SK-N-DZ (cell line): ENCODE results near the gene CCK. TPM values are rescaled to one million over a fixed set of nuclear protein-coding genes. Genes with fewer than 3 reads are reported as not detected.
"Not testable (repeated sequence)": the region's sequence is repeated elsewhere in the genome, so short reads cannot be mapped to it uniquely, and the experiment has no call there.

Experiments used
- DNase-seq: peaks from one replicate; pipeline ENCODE4 v3.0.0-alpha.2; 2015; ENCODE audit warnings: low spot score
- polyA plus RNA-seq, 2 experiments: library from polyadenylated mRNA; depleted of rRNA; stranded (reverse); fragments of >200 nt; gene quantifications; 2 replicates each; pipeline ENCODE4 v1.2.3, GENCODE V29; 2014

Gene CCK
- not detected in 2 replicates for polyA plus RNA-seq (2014; cell fraction: cytosol; rRNA removed)
- not detected in 2 replicates for polyA plus RNA-seq (2014; cell fraction: nucleus; rRNA removed)

DNA sequence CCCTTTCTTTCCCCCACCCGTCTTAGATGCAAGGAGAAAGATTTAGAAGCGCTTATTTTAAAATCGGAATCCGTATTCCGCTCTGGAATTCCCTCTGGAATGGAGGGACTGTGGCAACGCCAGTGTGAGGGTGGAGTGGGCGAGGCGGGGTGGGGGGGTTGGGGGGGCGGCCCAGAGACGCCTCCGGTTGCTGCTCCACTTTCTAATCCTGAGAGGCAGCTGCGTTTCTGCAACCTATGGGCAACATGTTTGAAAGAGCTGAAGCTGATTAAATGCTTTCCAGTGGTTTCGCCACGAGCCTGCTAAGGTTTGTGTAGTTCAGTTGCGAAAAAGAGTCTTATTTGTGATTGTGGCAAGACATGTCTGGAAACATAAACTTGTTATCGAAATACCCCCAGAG is at the start of gene CCK:
Gene CCK, minus strand, starts transcription at position 101 of the 400 bp plus-strand sequence. CDS start 2,555 bp downstream, outside the sequence.
- DNase-seq = no peak

GRCh38 chr3:42314411-42314810 is 48.4 kb upstream of the CCK start:
- no peak for DNase-seq

GRCh38 chr3:42308651-42309050 is 42.7 kb upstream of the CCK start:
- no peak for DNase-seq

DNA sequence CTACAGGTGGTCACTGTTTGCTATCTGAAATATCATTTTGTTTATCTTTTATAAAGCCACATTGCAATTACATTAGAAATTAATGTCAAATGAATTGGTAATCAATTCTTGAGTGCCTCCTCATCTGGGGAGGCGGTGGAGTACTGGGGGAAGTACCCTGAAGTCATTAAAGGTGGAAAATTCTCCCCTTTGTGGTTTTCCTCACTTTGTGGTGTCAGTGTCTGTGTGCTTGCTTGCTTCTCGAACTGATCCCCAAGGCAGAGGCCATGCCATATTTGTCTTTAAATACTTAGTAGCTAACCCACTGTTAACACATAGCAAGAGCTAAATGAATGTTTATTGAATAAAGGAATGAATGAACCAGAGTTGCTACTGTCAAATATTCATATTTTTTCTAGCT is 40.5 kb upstream of the CCK start:
- DNase-seq = no peak

GRCh38 chr3:42302924-42303634 is 37.1 kb upstream of the CCK start:
- DNase-seq = no peak

DNA sequence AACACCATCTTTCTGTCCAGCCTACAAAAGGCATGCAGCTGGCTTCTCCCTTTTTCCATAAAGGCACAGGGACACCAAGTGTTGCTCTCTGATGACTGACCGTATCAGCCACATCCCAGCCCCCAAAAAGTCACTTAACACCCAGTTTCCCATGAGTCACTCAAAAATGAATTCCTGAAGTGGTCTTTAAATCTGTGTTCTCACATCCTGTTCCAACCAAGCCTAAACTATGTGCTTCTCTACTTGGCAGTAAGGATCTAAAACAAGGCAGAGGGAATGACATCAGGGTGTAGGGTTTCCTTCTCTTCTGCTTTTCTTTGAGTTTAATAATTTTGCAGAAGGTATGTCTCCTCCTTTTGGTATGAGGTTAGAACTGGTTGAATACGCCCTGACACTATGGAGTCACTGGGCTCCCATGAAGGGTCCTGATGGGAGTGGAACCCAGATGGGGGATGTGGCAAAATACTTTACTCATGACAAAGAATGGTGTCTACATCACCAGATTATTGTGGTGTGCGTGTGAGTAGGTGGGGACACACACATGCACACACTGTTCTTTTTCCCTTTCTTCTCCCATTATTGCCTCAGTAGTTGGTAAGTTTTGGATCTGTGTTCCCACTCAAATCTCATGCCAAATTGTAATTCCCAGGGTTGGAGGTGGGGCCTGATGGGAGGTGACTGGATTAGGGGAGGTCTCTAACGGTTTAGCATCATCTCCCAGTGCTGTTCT is 35.6 kb upstream of the CCK start:
- no peak for DNase-seq

- DNase-seq = no peak
Observed at GRCh38 chr3:42300778-42301177, 34.8 kb upstream of the CCK start.

DNA sequence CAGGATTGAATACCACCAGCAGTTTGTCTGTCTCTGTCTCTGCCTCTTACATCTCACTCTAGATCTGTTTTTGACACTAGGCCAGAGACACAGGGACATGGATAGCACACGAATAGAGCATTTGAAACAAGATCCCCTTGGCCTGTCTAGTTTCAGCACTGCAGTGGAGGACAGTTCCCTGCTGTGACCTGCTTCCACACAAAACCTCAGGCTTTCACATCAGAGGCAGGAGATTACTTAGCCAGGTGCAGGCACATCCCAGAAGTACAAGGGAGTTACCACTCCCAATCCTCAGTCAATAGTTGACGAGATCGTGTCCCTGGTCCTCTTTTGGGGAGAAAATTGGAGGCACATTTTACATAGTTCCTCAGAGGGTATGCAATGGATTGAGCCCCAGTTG is 34.0 kb upstream of the CCK start:
- no peak for DNase-seq

DNA sequence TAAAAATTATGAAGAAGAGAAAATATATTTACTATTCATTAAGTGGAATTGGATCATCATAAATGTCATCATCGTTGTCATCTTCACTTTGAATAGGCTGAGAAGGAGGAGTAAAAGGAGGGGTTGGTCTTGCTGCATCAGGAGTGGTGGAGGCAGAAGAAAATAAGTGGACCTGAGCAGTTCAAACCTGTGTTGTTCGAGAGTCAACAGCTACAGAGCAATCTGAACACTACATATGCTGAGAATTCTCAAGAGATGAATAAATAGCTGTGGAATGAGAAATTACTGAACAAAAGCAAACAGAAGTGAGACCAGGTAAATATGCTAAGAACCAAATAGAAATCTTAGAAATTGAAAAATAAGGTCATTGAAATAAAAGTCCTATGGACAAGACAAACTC is 32.3 kb upstream of the CCK start:
- DNase-seq = no peak

DNA sequence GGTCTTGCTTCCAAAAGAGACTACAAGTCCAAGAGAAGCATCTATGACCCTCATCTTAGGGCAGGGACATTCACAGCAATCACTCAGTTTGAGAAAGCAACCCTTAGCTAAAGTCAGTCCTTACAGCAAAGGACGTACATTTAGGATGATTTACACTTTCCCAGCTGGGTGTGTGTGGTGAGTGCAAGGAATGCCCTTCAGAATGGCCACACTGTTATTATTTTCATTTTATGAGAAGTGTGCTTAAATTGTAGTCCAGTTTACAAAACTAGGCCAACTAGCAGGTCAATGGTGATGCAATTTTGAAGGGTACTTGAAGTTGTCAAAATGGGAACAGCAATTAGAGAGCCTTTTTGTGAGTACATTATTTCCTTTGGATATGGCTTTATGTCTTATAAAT is 26.0 kb upstream of the CCK start:
- no peak for DNase-seq

DNA sequence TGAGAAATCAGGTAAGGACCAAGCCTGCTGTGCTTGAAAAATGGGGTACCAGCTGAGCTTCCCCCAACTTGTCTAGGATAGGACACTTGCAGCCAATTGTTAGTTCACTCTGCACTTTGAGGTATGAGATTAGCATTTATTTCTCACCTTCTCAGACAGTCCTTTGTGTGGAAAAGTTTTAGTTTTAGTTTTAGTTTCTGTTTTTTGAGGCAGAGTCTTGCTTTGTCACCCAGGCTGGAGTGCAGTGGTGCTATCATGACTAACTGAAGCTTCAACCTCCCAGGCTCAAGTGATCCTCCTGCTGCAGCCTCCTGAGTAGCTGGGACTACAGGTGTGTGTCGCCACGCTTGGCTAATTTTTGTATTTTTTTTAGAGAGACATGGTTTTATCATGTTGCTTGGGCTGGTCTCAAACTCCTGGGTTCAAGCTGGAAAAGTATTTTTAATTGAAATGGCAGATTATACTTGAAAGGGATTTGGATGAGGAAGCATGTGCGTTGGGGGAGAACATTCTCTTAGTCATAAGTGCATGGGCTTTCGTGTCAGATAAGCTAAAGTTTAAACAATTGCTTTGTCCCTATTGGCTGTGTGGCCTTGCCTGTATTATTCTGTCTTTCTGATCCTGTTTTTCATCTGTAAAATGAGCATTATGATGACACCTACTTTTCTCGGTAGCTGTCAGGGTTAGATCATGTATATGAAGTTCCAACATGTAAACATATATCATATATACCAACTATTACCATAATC is 25.2 kb upstream of the CCK start:
- no peak for DNase-seq

DNA sequence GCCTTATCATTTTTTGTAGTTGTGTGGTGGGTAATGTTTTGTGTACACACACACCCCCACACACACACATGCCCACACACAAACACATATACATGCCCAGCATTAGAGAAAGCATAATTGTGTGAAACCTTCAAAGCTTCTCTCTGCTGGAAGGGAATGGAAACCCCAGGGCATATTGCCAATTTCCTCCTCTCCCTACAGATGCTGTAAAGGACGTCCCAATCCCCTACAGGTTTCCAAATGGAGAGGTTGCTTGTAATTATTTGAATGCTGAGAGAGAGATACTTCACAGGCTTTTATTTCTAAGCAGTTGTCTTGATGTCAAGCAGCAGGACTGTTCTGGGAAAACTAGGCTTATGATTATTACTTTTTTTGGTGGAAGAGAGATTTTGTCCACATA is 23.0 kb upstream of the CCK start:
- no peak for DNase-seq

DNA sequence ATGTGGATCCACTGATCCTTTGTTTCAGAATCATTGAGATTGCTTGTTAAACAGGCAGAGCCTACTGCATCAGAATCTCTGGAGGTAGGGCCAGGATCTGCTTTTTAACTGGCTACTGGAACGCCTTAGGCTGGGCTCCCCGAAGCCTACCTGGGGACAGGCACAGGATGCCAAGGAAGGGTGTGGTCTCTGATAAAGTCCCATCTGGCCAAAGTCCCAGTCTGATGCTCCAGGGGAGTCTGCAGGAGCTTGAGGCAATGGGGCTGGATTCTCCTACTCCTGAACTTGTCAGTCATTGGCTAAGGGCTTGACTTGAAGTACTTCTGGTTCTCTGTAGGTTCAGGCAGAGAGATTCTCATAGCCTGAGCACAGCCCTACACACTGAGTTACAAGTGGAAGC is 22.4 kb upstream of the CCK start:
- no peak for DNase-seq

- not testable (repeated sequence) for DNase-seq
Observed at GRCh38 chr3:42287423-42287822, 21.4 kb upstream of the CCK start.

DNA sequence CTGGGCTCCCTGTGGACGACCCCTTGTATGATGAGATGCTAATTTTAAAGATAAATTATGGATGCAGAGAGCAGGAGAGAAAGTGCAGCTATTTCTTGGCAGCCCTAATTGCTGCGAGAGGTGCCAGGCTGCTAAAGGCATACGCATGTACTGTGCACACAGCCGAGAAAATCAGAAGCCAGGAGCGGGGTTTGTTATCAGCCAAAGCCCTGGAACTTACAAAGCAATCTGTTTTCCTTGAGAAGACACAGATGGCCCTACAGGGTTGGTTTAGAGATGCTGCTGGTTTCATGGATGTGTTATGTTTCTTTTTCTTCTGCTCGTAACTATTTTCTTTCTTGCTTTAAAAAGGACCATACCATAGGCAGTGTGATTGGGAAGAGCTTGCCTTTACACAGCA is 11.7 kb upstream of the CCK start:
- DNase-seq = peak; percentile 11

- DNase-seq = no peak
Observed at GRCh38 chr3:42276141-42277132, 10.5 kb upstream of the CCK start.

DNA sequence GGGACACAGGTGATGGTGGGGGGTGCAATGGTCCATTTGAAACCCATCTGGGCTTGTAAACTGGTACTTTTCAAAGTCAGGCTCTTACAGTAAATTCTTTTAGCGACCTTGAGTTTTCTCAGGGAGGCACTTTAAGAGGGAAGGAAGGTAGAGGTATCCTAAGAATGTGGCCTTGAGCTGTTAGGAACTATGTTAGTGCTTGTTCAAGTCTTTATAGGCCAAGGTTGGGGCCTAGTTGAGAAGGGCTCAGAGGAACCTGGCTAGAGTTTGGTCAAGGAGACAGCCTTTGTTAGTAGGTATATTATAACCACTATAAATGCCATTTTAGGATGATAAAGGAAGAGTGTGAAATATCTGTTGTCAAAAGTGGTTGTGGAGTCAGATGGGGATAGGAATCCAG is 9.2 kb upstream of the CCK start:
- no peak for DNase-seq

- no peak for DNase-seq
Observed at GRCh38 chr3:42274266-42274665, 8.3 kb upstream of the CCK start.

- DNase-seq = no peak
Observed at GRCh38 chr3:42273361-42273760, 7.4 kb upstream of the CCK start.

DNA sequence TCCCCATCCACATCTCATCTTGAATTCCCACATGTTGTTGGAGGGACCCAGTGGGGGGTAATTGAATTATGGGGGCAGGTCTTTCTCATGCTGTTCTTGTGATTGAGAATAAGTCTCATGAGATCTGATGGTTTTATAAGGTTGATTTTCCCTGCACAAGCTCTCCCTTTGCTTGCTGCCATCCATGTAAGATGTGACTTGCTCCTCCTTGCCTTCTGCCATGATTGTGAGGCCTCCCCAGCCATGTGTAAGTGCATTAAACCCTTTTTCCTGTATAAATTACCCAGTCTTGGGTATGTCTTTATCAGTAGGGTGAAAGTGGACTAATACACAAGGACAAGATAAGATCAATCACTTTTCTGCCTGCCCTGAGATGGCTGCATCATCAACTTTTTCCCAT is 5.8 kb upstream of the CCK start:
- no peak for DNase-seq

GRCh38 chr3:42270561-42270960 is 4.6 kb upstream of the CCK start:
- DNase-seq = no peak
